ENCODE data around the gene DGKZ.

The DGKZ gene

GRCh38 chr11:46388619-46389449 is 41.6 kb downstream of the DGKZ start:
- in situ Hi-C loops (cut with HindIII; ENCODE audit: low sequenced_read_pairs), result no loop called here
- H3K4me3 ChIP-seq (ENCODE audit: low read depth, low read length), result no peak overlapping the region
- no peak for DNase-seq (ENCODE audit: low read depth, low spot score)
- no peak for TF ChIP-seq CTCF (IDR thresholded peaks at IDR 0.05; ENCODE audit: low read depth, low read length)

- in situ Hi-C loops (cut with HindIII; ENCODE audit: low sequenced_read_pairs), result no loop called here
- peak overlapping the region; percentile 36 for H3K4me3 ChIP-seq (ENCODE audit: low read depth, low read length)
- DNase-seq (ENCODE audit: low read depth, low spot score), result peak; percentile 61
- TF ChIP-seq CTCF (IDR thresholded peaks at IDR 0.05; ENCODE audit: low read depth, low read length), result peak; percentile 89
Observed at GRCh38 chr11:46389450-46390330, 42.4 kb downstream of the DGKZ start.

DNA sequence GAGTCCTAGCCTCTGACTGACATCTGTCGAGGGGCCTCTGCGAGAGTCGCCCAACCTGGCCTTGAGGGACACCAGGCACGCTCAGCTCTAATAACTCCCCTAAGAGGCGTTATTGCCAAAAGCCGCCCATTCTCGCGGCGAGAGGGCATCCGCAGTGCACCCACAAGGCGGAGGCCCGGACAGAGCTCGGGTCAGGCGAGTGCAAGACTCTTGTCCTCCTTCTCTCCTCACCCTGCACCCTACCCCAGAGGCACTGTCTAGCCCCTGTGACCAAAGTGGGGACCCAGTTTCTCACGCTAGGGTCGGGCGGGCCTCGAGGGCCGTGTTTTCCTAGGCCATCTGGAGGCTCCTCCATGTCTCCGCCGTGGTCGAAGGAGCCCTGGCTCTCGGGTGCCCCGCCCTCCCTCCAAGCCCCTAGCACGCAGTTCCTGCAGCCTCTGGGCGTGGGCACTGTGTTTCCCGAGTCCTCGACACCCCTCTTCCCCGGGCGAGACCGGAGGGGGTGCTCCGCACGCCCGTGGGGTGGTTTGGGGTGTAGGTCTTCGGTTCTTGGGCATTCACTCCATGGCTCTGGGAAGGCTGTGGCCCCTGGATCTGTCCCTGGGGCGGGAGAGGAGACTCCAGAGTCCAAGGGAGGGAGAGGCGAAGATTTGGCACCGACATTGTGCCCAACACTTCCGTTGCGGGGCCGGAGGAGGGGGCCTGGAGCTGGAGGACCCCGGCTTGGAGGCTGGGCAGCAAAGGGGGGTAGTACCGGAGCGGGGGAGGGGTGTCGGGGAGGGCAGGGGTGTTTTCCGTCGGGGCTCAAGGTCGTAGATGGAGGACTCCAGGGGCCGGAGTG is 43.3 kb downstream of the DGKZ start:
- no peak for TF ChIP-seq CTCF (IDR thresholded peaks at IDR 0.05; ENCODE audit: low read depth, low read length)
- in situ Hi-C loops (cut with HindIII; ENCODE audit: low sequenced_read_pairs), result no loop called here
- no peak for DNase-seq (ENCODE audit: low read depth, low spot score)
- no peak overlapping the region for H3K4me3 ChIP-seq (ENCODE audit: low read depth, low read length)

DNA sequence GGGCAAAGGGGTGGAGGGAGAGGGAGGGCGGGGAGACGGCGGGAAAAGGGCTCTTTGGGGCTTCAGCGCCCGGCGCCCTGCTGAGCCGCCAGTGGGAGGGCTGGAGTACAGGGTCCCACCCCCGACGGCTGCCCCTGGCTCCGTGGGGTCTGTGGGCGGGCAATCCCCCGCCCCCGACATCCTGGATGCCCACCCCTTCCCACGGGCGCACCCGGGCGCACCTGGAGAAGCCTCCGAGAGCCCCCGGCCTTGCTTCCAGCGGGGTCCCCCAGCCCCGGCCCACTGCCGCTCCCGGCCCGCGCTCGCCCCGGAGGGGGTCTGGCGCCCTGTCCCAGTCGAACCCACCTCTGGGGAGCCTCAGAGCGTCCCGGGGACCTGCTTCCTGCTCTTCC is 43.9 kb downstream of the DGKZ start:
- H3K4me3 ChIP-seq (ENCODE audit: low read depth, low read length), result no peak overlapping the region
- no peak for DNase-seq (ENCODE audit: low read depth, low spot score)
- in situ Hi-C loops (cut with HindIII; ENCODE audit: low sequenced_read_pairs), result no loop called here

DNA sequence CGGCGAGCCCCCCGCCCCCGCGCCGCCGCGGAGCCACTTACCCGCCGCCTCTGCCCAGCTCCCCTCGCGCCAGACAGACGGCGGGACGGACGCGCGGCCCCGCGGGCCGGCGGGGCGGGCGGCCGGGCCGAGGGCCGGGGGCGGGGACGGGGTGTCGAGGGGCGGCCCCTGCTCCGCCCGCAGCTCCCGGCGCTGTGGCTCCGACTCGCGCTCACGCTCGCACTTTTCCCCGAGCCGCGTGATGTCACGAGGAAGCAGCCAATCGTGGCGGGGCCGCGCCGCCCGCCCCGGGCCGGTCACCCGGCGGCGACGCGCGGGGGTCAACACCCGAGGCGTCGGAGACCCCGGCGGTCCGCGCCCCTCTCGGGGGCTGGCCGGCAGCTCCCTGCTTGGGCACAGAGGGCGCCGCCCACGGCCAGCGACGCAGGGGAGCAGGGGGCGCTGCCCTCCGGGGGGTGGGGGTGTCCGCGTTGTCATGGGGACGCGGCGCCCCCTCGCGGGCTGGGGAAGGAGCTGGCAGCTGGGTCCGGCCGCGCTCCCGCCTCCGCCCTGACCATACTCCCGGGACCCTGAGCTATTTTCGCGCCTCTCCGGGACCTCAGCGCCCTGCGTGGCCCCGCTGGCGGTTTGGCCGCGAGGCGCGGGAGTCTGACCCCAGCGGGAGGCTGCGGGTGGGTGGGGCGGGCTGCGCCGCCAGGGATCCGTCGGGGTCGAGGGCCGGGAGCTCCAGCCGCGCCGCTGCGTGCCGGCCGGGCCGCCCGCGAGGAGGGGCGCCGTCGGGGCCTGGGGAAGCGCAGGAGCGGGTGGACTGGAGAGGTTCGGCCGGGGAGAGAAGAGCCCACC is 44.5 kb downstream of the DGKZ start, which contains the start of gene CHRM4:
CHRM4 (minus strand) TSS at position 199 of the 843 bp plus-strand sequence. CDS start 5,219 bp downstream, outside the sequence.
- peak within 1 kb of the TSS; percentile 17 for H3K4me3 ChIP-seq (ENCODE audit: low read depth, low read length)
- in situ Hi-C loops (cut with HindIII; ENCODE audit: low sequenced_read_pairs), result no loop called here
- no peak for DNase-seq (ENCODE audit: low read depth, low spot score)
- peak; percentile 46 for TF ChIP-seq CTCF (IDR thresholded peaks at IDR 0.05; ENCODE audit: low read depth, low read length)

More for the DNA sequence above, 43.9 kb downstream of the DGKZ start:
- TF ChIP-seq CTCF (IDR thresholded peaks at IDR 0.05; ENCODE audit: low read depth, low read length), result no peak

Data from astrocyte of the spinal cord (primary cell).